ENCODE measurements around the gene GPX4. TPM values are rescaled to one million over a fixed set of nuclear protein-coding genes. Genes with fewer than 3 reads are reported as not detected.

The GPX4 gene
- total RNA-seq, 4 donors from 2014 or later = 350 to 485 (median 414) TPM

DNA sequence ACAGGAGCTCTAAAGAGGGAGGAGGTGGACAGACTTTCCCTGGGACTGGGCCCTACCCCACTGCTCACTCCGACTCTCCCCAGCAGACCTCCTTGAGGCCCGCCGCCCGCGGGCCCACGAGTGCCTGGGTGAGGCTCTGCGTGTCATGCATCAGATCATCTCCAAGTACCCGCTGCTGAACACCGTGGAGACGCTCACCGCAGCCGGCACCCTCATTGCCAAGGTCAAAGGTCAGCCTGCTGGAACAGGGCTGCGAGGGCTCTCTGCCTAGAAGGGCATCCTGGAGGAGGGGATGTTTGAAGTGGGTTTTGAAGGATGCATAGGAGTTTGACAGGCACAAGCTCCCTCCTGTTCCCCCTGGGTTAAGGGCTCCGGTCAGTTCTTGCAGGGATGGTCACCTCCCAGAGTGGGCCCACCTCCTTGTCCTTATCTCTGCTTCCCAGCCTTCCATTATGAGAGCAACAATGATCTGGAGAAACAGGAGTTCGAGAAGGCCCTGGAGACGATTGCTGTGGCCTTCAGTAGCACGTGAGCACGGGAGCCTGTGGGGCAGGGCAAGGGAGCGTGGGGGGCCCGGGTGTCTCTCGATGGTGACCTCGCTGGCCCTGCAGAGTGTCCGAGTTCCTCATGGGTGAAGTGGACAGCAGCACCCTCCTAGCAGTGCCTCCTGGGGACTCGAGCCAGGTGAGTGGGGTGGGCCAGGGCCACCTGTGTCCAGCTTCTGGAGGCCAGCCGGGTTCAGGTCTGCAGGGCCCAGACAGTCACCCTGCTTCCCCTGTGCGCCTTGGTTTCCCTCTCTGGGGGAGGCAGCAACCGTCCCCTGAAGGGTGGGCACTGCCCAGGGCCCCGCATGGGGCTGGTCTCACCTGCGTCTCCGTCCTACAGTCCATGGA lies 30.5 kb upstream of the GPX4 start:
- H3K9me3 ChIP-seq = no peaks in the 10 kb centered on the region

DNA sequence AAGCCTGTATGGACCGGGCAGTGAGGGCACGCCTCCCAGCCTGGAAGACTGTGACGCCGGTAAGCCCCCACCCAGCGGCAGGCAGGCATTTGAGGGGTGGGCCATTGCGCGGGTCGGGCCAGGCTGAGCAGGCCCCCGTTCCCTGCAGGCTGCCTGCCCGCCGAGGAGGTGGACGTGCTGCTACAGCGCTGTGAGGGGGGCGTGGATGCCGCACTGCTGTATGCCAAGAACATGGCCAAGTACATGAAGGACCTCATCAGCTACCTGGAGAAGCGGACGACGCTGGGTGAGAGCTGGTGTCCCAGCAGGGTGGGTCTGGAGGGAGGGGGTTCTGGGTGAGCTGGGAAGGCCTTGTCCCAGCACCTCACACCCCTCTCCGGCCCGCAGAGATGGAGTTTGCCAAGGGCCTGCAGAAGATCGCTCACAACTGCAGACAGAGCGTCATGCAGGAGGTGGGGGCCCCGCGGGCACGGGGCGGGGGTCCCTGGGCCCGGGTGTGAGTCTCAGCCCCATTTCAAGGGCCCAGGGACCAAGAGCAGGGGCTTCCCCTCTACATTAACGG lies 29.8 kb upstream of the GPX4 start:
- TF ChIP-seq, protein P1, sequence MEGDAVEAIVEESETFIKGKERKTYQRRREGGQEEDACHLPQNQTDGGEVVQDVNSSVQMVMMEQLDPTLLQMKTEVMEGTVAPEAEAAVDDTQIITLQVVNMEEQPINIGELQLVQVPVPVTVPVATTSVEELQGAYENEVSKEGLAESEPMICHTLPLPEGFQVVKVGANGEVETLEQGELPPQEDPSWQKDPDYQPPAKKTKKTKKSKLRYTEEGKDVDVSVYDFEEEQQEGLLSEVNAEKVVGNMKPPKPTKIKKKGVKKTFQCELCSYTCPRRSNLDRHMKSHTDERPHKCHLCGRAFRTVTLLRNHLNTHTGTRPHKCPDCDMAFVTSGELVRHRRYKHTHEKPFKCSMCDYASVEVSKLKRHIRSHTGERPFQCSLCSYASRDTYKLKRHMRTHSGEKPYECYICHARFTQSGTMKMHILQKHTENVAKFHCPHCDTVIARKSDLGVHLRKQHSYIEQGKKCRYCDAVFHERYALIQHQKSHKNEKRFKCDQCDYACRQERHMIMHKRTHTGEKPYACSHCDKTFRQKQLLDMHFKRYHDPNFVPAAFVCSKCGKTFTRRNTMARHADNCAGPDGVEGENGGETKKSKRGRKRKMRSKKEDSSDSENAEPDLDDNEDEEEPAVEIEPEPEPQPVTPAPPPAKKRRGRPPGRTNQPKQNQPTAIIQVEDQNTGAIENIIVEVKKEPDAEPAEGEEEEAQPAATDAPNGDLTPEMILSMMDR (IDR thresholded peaks at IDR 0.05) = no peak
- no peak for TF ChIP-seq POLR2A (IDR thresholded peaks at IDR 0.05)
- no peaks in the 10 kb centered on the region for H3K36me3 ChIP-seq
- H3K27me3 ChIP-seq = peaks cover 15% of the 10 kb centered on the region
- no peak overlapping the region for H3K27ac ChIP-seq
- no peak for DNase-seq
- WGBS, 2 donors = 82 to 87% methylated on average over 21 of the region's 28 CpGs
- H3K4me1 ChIP-seq = peaks cover 0 to 32% of the 10 kb centered on the region in 2 donors
- no peak overlapping the region for H3K4me3 ChIP-seq (replicated peaks in 1 of 3)
- intact Hi-C loops (cut with DNase I) = no loop called here
- H3K9me3 ChIP-seq = no peaks in the 10 kb centered on the region

More for the DNA sequence above, 30.5 kb upstream of the GPX4 start:
- Histone ChIP-seq H3K27me3 (peaks cover 15% of the 10 kb centered on the region), H3K27ac (no peak overlapping the region), H3K36me3 (no peaks in the 10 kb centered on the region), H3K4me1 (peaks cover 0 to 32% of the 10 kb centered on the region in 2 donors), H3K4me3 (replicated peaks in 1 of 3) (no peak overlapping the region)
- peak; percentile 31 to 59 for DNase-seq
- intact Hi-C loops (cut with DNase I) = no loop called here
- TF ChIP-seq POLR2A (IDR thresholded peaks at IDR 0.05) = no peak
- TF ChIP-seq, protein P1 (IDR thresholded peaks at IDR 0.05) = no peak
- WGBS, 2 donors = 59 to 94% methylated on average over 9 to 18 of the region's 30 CpGs

DNA sequence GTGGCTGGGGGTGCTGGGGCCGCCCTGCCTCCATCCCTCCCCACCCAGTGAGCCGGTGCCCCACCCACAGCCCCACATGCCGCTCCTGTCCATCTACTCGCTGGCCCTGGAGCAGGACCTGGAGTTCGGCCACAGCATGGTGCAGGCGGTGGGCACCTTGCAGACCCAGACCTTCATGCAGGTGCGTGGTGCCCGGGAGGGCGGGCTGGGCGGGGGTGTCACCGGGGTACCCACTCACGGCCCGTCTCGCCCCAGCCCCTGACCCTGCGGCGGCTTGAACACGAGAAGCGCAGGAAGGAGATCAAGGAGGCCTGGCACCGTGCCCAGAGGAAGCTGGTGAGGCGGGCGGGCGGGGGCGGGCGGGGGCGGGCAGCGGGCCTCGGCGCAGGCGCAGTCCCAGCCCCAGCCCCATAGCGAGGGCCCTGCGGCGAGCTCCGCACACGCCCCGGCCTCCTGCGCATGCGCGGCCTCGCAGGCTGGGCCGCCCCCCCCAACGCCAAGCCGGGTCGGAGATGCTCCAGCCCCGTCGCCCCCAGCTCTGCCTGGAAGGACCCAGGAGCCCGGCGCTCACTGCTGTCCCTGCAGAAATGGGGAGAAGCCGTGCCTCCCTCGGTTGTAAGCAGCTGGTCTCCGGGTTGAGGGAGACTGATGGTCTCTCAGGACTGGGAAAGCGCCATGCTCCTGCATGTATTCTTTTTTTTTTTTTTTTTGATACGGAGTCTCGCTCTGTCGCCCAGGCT lies 29.1 kb upstream of the GPX4 start:
- peak; percentile 80 for DNase-seq
- intact Hi-C loops (cut with DNase I) = no loop called here
- Histone ChIP-seq H3K4me3 (replicated peaks in 1 of 3) (no peak overlapping the region), H3K9me3 (no peaks in the 10 kb centered on the region), H3K27me3 (peaks cover 11% of the 10 kb centered on the region), H3K4me1 (peaks cover 0 to 30% of the 10 kb centered on the region in 2 donors), H3K27ac (no peak overlapping the region), H3K36me3 (no peaks in the 10 kb centered on the region)
- no peak for TF ChIP-seq POLR2A (IDR thresholded peaks at IDR 0.05)
- TF ChIP-seq, protein P1 (IDR thresholded peaks at IDR 0.05) = no peak
- WGBS, 2 donors = 59 to 66% methylated on average over 17 to 28 of the region's 54 CpGs

DNA sequence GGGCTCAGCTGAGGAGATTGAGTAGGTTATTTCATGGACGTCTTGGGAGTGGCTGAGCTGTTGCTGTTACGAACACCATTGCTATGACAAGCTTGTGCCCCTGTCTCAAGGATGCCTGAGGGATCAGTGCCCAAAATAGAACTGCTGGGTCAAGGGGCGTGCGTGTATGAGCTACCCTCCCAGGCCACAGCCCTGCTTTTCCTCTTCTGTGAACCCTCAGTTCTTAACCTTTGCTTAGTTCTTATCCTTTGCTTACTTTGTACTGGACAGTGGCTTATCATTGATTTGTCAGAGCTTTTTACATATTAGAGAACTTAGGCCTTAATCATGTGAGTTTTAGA lies 27.8 kb upstream of the GPX4 start:
- Histone ChIP-seq H3K27ac (no peak overlapping the region), H3K4me1 (peaks cover 0 to 27% of the 10 kb centered on the region in 2 donors)
- 92 to 96% methylated on average over 4 of the region's 4 CpGs for WGBS, 2 donors

More for the DNA sequence above, 27.8 kb upstream of the GPX4 start:
- peaks cover 1% of the 10 kb centered on the region for H3K27me3 ChIP-seq
- DNase-seq = no peak
- no peak overlapping the region for H3K4me3 ChIP-seq (replicated peaks in 1 of 3)
- H3K9me3 ChIP-seq = no peaks in the 10 kb centered on the region
- intact Hi-C loops (cut with DNase I) = no loop called here
- TF ChIP-seq POLR2A (IDR thresholded peaks at IDR 0.05) = no peak
- TF ChIP-seq, protein P1 (IDR thresholded peaks at IDR 0.05) = no peak
- no peaks in the 10 kb centered on the region for H3K36me3 ChIP-seq

All from thyroid gland (tissue), 4 donors.